DMS 273 (cell line): ENCODE data around the gene DNAAF5.
"Not testable (repeated sequence)": the region's sequence is repeated elsewhere in the genome, so short reads cannot be mapped to it uniquely, and the experiment has no call there.

Source experiments
- DNase-seq: peaks from one replicate; lab custom pipeline; 2025; ENCODE audit not compliant: unreplicated experiment; lab: John Stamatoyannopoulos, UW

The DNAAF5 gene

GRCh38 chr7:802500-803242, 76.2 kb downstream of the DNAAF5 start:
- no peak for DNase-seq

DNA sequence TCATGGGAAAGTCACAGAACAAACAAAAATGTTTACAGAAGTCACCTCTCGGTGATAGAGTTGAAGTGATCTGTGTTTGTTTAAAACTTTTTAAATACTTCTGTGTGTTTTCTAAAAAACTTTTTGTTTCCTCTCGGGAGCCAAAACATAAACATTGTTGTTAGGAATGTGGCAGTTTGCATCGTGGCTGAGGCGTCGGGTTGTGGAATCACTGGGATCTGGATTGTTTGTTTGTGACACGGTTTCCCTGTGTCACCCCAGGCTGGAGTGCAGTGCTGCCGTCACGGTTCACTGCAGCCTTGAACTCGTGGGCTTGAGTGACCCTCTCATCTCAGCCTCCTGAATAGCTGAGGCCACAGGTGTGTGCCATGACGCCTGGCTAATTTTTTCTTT, 76.7 kb downstream of the DNAAF5 start:
- no peak for DNase-seq

GRCh38 chr7:803796-804195, 77.3 kb downstream of the DNAAF5 start:
- DNase-seq = not testable (repeated sequence)

DNA sequence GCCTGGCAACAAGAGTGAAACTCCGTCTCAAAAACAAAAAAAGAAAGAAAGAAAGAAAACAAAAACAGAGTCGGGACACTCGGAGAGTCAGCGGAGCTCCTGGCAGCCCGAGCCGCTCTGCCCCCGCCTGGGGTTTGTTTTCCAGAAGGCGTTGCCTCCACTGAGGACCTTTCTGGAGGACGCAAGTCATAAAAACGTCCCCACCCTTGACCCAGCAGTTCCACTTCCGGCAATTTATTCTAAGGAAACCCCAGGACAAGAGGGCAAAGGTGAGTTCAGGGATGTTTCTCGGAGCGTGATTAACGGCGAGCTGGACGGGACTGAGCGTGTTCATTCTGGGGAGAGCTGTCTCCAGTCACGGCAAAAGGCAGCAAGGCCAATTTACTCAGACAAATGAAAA, 78.8 kb downstream of the DNAAF5 start:
- DNase-seq = no peak

DNA sequence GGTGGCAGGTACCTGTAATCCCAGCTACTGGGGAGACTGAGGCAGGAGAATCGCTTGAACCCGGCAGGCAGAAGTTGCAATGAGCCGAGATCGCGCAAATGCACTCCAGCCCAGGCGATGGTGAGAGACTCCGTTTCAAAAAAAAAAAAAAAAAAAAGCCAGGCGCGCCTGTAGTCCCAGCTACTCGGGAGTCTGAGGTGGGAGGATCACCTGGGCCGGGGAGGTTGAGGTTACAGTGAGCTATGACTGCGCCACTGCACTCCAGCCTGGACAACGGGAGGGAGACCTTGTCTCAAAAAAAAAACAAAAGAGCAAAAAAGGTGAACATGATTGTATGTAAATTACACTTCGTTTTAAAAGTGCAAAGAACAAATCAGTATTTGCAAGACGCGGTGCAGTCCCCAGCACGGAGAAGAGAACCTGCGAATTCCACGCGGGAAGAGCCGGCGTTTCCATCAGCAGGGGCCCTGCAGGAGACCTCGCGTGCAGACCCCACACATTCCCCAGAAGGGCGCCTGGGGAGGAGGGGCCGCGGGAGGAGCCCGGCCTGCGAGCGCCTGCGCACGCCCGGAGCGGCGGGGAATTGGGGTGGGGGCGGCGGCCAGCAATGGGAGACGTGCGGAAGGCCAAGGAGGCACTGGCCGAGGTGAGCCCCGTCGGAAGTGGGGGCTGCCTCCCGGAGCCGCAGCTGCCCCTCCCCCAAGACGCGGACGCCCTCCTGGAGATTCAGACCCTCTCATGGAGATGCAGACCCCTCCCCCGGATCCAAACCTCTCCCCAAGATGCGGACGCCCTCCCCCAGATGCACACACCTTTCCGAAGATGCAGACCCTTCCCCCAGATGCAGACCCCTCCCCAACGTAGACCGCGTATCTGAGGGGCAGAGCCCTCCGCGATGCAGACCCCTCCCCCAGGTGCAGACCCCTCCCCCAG, 89.1 kb downstream of the DNAAF5 start:
- DNase-seq = peak; percentile 76

- peak; percentile 100 for DNase-seq
Observed at GRCh38 chr7:816300-816750, 89.8 kb downstream of the DNAAF5 start.

DNA sequence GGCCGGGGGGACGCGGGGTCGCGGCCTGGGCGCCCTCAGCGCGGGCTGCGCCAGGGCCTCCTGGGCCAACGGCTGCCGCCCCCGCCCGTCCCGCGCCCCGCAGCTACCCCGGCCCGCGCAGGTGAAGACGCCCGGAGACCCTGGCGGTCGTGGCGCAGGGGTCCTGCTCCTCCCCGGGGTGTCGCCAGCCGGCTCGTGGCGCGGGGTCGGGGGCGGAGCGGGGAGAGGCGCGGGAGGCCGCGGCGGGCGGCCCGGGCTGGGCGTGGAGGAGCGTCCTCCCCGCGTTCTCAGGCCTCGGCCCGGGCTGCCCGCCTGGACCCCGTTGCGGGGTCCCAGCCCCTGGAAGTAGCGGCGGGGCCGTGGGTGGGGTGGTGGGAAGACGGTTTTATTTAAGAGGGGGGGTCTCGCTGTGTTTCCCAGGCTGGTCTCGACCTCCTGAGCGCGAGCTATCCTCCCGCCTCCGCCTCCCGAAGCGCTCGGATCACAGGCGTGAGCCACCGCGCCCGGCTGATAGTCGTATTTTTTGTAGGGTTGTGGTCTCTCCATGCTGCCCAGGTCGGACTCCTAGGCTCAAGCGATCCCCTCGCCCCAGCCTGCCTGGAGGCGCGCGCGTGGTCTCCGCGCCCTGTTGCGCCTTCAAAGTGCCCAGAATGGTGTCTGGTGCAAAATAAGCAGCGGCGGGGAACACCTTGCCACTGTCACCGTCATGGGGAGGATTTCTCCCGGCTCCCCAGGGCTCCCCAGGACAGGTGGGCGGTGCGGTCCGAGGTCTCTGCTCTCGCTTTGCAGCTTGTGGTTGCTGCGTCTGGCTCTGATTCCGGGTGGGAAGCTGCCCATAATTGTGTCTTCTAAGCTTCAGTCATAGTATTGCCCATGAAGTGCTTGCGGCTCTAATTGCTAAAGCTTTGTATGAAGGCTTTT, 90.5 kb downstream of the DNAAF5 start:
- DNase-seq = peak; percentile 72

DNA sequence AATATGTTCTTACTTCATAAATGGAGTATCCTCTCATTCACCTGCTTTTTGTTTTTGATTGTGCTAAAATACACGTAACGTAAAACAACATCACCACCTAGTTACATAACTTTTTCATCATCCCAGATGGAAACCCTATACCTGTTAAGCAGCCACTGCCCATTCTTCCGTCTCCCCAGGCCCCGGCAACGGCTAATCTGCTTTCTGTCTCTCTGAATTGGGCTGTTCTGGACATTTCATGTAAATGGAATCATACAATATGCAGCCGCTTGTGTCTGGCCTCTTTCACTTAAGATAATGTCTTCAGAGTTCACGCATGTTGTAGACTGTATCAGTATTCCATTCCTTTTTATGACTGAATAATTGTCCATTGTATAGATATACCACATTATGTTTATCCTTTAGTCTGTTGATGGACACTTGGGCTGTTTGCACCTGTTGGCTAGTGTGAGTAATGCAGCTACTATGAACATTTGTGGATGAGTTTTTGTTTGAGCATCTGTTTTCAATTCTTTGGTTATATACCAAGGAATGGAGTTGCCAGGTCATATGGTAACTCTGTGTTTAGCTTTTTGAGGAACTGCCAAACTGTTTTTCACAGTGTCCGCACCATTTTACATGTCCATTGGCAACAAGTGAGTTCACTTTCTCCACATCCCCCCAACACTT, 91.7 kb downstream of the DNAAF5 start:
- DNase-seq = peak; percentile 65

DNA sequence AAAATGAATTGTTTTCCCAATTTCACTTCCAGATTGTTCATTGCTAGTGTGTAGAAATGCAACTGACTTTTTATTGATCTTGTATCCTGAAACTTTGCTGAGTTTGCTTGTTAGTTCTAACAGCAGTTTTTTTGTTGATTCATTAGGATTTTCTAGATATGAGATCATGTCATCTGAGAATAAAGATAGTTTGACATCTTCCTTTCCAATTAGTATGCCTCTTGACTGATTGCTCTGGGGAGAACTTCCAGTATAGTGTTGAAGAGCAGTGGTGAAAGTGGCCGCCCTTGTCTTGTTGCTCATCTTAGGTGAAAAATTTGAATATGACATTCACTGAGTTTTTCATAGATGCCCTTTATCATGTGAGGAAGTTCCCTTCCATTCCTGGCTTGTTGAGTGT, 93.8 kb downstream of the DNAAF5 start:
- DNase-seq = no peak

- no peak for DNase-seq
Observed at GRCh38 chr7:821688-822087, 95.2 kb downstream of the DNAAF5 start.

DNA sequence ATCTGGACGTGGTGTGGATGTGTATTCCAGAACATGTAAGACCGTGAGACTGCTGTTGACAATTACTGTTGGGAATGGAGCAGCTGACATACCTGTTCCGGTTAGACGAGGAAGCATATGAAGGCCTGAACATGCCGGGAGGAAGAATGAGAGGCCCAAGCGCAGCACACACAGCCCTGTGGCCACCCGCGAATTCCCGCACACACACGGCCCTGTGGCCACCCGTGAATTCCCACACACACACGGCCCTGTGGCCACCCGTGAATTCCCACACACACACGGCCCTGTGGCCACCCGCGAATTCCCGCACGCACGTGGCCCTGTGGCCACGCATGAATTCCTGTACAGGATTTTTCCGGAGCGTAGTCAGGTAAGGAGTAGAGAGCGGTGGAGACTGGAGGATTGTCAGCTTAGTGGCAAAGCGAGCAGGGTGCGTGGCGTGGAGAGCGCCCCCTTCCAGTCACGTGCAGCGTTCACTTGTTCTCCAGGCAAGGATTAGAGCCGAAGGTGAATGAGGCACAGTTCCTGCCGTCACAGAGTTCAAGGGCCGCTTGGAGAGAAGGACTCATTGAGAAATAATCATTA, 96.3 kb downstream of the DNAAF5 start:
- no peak for DNase-seq

DNA sequence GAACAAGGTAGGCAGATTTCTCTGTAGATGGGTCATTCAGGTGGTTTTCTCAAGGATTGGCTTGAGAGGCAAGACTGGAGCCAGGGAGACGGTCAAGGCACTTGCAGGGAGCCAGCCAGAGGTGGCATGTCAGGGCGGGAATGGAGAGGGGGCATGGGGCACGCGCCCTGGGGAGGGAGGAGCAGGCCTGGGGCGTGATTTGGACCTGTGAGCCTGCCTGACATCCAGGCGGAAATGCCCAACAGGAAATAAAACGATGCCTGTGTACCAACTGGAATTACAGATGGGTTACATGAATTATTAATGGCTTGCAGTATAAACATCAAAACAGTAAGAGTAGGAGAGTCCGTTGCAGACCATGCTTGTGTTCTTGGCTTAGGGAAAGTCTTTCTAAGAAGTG, 97.2 kb downstream of the DNAAF5 start:
- DNase-seq = peak; percentile 75

- no peak for DNase-seq
Observed at GRCh38 chr7:824081-824480, 97.6 kb downstream of the DNAAF5 start.

DNA sequence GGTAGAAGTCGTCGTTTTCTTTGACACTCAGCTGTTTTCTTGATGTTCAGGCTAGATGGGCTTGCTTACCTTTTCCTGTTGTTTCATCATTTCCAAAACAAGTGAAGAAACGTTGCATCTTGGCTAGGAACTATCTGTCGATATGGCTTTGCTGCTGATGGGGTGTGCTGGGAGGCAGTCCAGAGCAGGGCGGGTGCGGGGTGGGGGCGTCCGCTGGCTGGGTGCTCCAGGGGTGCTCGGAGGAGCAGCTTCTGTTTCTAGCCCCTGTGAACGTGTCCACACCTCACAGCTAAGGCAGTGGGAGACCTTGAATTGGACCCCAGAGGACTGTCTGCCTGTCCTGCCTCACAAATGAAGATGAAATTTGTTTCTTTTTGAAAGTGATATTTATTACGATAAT, 98.2 kb downstream of the DNAAF5 start:
- no peak for DNase-seq

DNA sequence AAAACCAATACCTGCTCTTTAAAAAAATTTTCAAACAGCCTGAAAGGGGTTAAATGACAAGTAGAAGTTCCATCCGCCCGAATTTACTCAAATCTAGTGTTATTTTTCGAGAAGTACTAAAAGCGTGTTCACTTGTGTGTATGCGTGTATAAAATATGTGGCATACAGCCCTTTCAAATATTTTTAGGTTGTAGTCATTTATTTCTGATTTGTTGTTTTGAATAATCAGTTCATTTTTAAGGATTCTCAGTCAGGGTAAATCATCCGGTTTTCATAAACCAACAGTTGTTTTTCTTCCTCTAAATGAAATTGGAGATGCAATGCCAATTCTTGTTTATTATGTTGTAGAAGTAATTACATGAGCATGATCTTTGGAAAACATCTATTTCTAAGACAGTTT, 98.9 kb downstream of the DNAAF5 start:
- no peak for DNase-seq

DNA sequence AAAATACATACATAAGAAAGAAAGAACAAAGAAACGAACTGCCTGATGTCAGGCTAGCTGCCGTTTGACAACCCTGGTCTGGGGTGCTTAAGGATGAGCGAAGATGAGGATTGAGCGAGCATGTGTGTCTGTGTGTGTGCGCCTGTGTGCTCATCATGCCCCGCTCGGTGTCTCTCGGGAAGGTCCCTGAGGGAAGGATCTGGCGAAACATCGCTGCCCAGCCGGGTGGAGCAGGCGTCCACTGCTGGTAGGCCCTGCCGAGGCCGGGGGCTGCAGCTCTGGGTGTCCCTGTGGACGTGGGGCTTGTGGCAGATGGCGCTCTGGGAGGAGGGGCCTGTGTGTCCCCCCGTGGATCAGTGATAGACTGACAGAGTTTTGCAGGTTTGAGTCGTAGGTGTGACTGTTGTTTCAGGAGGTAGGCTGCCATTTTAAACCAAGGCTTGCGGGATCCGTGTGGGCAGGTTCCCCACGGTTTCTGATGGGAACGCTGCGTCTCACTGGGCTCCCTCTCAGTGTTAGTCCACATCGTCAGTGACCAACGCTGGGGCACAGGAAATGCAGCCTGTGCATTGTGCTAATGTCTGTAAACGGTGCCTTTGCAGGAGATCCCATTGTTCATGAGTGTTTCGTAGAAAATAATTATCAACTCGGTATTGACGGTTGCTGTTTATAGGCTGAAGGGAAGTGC, 99.9 kb downstream of the DNAAF5 start:
- no peak for DNase-seq

DNA sequence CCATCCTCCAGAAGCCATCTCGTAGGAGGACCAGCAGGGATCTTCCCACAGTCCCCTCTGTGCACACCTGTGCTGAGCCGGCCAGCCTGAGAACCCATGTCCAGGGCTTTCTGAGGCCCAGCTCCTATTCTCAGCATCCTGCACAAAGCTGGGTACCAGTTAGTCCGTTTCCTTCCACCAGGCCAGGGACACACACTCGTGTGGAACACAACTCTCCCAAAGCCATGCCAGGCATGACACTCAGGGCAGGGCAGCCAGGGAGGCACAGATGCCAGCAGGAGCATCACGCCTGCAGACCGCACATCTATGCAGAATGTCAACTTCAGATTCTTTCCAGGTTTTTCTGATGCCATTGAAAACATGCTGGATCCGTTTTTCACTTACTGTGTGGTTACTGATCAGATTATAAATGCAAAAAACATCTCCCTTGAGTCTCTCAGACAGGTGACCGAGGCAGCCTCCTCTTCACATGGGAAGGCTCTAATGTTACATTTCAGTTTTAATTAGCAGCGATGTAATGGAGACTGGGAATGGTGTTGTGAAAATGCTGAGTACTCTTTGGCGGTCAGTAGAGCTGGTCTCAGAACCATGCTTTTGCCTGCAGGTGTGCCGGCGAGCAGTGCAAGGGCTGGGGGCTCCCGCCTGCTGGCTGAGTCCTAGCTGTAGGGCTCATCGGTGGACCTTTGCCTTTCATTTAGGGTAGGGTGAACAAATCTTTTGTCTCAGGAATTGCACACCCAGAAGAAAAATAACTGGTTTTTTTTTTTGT, 102.5 kb downstream of the DNAAF5 start:
- DNase-seq = no peak

DNA sequence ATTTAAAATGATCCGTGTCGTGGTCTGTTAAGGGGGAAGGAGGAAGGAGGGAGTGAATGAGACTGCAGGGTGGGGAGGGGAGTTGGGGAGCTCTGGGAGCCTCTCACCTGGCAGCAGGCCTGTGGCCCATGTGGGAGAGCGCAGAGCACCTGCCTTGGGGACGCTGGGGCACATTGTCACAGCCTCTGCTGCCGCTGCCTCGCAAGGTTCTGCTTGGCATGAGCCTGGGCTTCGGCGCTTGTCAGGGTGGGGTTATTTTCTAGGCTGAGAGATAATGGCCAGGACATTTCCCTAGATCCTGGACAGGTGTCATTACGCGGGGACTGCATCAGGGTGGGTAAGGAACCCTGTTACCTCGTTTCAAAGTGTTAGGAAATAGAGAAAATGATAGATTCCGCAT, 103.6 kb downstream of the DNAAF5 start:
- no peak for DNase-seq
